ENCODE data around the gene CTBS. TPM values are rescaled to one million over a fixed set of nuclear protein-coding genes. Genes with fewer than 3 reads are reported as not detected.
"Not testable (repeated sequence)": the region's sequence is repeated elsewhere in the genome, so short reads cannot be mapped to it uniquely, and the experiment has no call there.

The CTBS gene
- total RNA-seq (2014; rRNA removed; shearing (Covaris generic)) = 18.6 and 29.0 TPM in 2 replicates

DNA sequence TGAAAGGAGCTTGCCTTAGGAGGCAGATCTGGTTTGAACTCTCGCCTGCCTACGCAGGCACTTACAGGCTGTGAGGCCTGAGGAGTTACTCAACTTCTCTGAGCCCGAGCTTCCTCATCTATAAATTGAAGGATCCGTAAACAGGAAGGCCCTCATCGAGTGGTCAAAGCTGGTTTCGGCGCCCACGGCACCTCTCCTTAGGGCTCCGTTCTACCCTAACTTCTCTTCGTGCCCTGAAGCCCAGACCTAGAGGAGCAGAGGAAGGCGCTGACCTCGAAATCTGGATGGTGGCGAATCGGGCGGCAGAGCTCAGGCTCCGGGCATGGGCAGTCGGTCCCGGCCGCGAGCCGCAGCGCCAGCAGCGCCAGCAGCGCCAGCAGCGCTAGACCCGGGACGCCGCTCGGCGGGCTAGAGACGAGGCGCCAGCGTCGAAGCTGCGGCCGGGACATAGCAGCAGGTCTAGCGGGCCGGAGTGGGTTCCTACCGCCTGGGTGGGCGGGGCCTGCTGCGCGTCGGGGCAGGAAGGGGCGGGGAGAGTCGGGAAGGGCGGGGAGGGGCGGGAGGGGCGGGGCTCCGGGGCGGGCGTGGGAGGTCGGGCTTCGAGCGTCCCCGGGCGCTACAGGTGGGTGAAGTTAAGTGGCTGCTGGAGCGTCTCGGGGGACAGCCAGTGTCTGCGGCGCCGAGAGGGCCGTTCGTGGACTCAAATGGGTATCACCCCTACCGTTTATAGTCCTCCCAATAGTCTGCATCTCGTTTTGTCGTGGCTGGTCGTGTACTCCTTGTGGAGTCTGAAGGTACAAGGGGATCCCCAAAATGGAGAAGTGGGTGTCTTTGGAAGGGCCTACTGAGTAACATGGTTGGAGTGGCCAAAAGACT, at the start of gene CTBS:
CTBS (minus strand) TSS at position 474 of the 876 bp plus-strand sequence; CDS start at position 449, 25 bp downstream.
- peak; percentile 86 for DNase-seq (ENCODE audit: low read depth)

GRCh38 chr1:84621553-84621952, 47.3 kb upstream of the CTBS start:
- no peak for DNase-seq (ENCODE audit: low read depth)

GRCh38 chr1:84620720-84621313, 46.6 kb upstream of the CTBS start:
- DNase-seq (ENCODE audit: low read depth) = peak; percentile 80

- peak; percentile 91 for DNase-seq (ENCODE audit: low read depth)
These were observed 45.3 kb upstream of the CTBS start for GRCh38 chr1:84619383-84620102.

- no peak for DNase-seq (ENCODE audit: low read depth)
These were observed 43.1 kb upstream of the CTBS start for GRCh38 chr1:84617349-84617748.

- no peak for DNase-seq (ENCODE audit: low read depth)
These were observed 41.5 kb upstream of the CTBS start for GRCh38 chr1:84615790-84616189.

DNA sequence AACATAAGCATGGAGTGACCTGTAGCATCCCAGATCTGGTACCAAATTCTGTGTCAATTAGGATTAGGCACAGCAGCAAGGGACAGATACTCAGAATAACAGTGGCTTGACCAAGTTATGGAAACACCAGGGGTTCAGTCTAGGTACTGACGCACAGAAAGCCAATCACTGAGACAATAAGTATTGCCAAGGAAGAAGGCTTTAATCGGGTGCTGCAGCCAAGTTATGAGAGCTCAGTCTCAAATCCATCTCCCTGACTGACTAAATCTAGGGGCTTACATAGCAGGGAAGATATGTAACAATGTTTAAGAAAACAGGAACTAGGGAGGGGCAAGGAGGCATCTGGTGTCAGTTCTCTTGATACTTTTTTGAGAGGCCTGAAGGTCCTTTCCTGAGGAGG, 39.6 kb upstream of the CTBS start:
- DNase-seq (ENCODE audit: low read depth) = no peak

DNA sequence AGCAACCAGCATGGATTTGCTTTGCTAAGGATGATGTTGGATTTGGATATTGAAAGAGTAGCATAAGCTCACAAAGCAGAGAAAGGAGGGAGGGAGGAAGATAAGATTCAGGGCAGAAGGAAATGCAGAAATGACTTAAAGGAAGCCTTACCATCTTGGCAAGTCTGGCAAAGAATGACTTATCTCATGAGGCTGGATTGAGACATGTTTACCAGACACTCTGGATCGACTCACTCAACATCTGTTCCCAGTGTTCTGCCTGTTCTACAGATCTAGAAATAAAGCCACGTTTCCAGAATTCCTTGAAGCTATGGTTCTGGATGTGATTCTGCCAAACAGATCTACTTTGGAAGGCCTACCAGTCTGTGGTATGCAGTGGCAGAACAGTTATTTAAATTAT, 38.8 kb upstream of the CTBS start:
- DNase-seq (ENCODE audit: low read depth) = peak; percentile 15

GRCh38 chr1:84611796-84612195, 37.6 kb upstream of the CTBS start:
- peak; percentile 58 for DNase-seq (ENCODE audit: low read depth)

- DNase-seq (ENCODE audit: low read depth) = no peak
These were observed 36.9 kb upstream of the CTBS start for GRCh38 chr1:84611091-84611490.

DNA sequence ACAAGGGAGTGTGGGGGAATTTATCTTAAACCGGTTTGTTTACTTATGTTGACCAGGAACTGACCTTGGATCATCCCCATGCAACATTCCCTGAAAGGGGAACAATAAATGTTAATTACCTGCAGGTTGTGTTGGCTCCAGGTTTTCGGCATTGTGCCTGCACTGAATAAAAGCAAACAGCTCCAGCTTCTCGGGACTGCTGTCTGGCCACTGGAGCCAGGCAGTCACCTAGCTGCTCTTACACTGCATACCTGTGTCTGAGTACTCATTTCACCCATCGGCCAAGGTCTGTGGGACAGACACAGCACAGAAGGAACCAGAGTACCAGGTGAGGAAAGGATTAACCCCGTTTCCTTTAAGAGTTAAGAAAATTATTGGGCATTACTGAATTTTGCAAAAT, 32.7 kb upstream of the CTBS start:
- no peak for DNase-seq (ENCODE audit: low read depth)

GRCh38 chr1:84605157-84605556, 30.9 kb upstream of the CTBS start:
- DNase-seq (ENCODE audit: low read depth) = no peak

DNA sequence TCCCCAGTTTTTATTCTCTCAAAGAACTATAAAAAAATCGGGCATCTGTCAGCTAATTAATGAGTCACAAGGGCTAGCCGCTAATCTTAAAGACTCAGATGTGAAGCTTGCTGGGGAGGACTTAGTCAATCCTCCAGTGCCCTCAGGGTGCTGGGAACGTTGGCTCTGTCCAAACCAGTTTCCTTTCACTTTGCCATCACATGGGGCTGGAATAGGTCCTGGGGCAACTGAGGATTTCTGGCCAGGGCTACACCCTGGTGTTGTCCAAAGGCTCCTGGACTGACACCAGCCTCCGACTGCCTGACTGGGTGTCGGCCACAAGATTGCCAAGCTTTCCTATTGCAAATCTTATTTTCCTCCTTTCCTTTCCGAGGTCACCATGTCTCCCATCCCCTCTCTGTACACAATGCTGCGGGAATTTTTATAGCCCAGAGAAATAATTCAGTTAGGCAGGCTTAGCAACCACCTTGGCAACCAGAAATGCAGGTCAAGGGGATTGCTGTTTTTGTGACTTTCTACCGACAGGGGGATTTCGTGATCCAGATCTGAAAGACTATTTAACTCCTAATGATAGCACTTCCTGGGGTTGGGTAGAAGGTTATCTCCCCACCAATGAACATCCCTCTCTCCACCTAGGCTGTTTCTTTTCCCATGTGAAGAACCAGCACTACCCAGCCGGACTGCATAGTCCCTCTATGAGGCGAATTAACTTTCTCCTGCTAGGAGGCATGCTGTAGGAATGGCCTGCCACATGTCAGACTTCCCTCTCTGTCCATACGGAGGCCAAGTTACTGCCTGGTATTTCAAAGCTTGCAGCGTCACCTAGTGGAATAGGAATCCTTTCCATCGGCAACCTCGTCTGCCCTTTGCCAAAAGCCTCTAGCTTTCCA, 29.9 kb upstream of the CTBS start:
- peak; percentile 100 for DNase-seq (ENCODE audit: low read depth)

DNA sequence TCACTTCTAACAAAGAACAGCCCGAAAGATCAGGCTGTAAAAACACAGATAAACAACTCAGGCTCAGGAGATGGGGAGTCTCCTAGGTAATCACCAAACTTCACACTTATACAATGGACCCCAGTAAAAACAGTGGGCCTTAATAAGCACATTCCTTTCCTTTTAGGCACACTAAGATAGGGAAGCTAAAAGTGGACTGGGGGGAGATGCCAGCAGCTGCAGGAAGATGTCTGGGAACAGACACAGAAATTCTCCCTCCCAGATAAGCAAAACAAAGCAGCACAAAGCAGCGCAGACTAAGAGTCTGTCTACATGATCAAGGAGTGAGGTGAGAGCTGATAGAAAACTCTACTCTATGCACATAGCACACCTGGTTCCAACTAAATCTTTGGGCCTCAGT, 29.0 kb upstream of the CTBS start:
- peak; percentile 66 for DNase-seq (ENCODE audit: low read depth)

DNA sequence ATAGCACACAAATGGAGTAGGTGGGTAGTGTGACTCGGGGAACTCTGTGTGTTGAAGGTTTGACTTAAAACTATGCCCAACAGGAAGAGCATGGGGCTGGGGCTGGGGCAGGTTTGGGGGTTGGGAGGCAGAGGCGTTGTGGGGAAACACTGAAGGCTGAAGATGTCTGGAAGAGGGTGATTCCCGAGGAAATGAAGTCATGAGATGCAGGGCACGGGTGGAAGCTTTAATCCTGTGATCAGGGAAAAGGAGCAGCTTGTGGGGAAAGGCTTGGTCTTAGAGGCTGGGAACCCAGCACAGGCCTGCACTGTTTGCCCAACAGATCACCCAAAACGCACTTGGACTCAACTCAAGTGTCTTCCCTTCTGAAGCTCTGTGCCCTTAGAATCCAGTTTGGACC, 26.6 kb upstream of the CTBS start:
- DNase-seq (ENCODE audit: low read depth) = no peak

DNA sequence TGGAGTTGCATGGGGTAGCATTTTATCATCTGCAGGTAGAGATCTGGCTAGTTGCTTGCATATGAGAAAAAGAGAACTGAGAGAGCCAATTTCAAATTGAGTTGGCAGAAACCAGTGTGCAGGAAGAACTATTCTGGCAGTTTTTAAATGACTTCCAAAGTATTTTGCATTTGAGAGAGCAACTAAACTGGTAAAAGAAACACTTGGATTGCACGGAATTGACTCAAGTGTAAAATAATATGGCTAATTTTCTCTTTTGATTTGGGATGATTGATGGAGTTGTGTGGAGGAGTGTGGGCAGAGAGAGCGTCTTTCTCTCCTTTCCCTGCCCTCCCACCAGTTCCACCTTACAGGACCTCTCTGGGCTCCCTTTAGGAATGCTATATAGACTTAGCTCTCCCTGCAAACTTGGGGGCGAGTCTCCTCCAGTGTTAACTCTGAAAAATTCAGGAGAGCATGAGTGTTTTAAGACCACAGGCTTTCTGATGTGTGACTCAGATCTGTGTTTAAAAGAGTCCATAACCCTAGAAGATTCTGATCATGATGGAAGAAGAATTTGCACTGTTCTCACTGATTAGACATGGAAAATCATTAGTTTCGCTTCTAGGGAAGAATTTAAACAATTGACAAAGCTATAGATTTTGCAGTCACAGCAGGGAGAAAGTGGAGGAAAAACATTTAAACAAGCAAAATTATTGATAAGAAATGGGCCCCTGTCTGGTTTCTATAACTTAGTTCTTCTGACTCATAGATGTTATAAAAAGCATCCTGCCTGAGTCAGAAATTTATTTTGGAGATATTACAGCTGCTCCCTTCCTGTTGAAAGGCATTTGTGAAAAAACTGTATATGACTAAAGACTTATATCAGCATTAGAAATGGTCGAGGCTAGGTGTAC, 24.9 kb upstream of the CTBS start:
- DNase-seq (ENCODE audit: low read depth) = peak; percentile 87

GRCh38 chr1:84598418-84598817, 24.2 kb upstream of the CTBS start:
- DNase-seq (ENCODE audit: low read depth) = peak; percentile 38

DNA sequence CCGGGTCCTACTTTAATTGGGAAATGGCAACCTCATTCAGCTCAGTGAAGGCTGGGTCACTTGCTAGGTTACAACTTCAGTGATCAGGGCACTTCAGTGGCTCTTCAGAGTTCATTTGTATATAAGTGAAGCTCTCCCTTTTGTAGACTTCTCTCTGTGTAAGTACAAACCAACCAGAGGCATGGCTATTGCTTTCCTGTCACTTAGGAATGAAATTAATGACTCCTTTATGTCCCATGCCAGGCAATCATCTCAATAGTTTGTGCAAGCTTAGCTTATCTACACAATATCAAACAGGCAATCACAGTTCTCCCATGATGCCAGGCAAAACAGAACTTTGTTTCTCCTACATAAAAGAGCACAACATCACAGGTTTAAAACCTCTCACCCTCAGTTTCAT, 22.8 kb upstream of the CTBS start:
- DNase-seq (ENCODE audit: low read depth) = no peak

DNA sequence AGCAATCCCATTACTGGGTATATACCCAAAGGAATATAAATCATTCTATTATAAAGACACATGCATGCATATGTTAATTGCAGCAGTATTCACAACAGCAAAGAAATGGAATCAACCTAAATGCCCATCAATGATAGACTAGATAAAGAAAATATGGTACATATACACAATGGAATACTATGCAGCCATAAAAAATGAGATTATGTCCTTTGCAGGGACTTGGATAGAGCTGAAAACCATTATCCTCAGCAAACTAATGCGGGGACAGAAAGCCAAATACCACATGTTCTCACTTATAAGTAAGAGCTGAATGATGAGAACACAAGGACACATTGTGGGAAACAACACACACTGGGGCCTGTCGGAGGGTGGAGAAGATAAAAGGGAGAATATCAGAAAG, 20.7 kb upstream of the CTBS start:
- not testable (repeated sequence) for DNase-seq (ENCODE audit: low read depth)

DNA sequence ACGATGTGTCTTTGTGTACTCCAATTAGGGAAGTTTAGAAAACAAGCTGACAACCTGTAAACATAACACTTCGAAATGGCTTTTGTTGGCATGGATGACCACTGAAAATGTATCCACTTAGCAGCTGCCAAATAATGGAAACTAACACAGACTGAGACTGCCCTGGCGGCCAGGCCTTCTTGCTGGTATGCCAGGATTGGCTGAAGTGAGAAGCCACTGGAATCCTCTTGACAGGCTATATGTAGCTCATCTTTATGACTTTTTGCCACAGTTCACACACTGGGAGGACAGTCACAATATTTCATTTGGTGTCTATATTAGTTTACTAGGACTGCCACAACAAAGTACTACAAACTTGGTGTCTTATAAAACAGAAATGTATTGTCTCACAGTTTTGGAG, 12.9 kb upstream of the CTBS start:
- no peak for DNase-seq (ENCODE audit: low read depth)

DNA sequence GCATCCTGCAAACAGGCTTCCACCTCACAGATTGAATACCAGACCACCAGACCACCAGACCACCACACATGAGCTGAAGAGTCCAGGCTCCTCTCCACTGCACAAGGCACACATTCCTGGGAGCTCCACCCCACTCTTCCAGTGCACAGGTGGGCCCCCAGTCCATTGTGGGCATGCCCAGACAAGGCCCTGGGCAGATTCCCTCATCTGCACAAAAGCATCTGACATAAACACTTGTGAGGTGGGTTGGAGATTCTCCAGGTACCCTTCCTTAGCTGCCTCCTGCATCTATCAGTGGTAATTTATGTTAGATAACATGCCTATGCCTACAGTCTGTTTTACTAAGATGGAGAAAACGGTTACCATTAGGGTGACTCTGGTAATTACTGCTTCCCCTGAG, 11.6 kb upstream of the CTBS start:
- DNase-seq (ENCODE audit: low read depth) = no peak

All from RPMI7951 (cell line).